Measurements from ENCODE around the gene RALGPS1.

Gene RALGPS1

GRCh38 chr9:127245637-127246164, 331.1 kb downstream of the RALGPS1 start:
- no peak for TF ChIP-seq MYC (IDR thresholded peaks at IDR 0.05; ENCODE audit: low read depth, low read length)
- TF ChIP-seq MAX (IDR thresholded peaks at IDR 0.05; ENCODE audit: low read depth, low read length) = no peak
- TF ChIP-seq POLR2A (IDR thresholded peaks at IDR 0.05; ENCODE audit: extremely low read depth, insufficient read length) = no peak
- no peak for TF ChIP-seq CTCF (IDR thresholded peaks at IDR 0.05; ENCODE audit: low read depth, low read length)

GRCh38 chr9:127248241-127248640, 333.7 kb downstream of the RALGPS1 start:
- no peak for TF ChIP-seq POLR2A (IDR thresholded peaks at IDR 0.05; ENCODE audit: extremely low read depth, insufficient read length)
- TF ChIP-seq MYC (IDR thresholded peaks at IDR 0.05; ENCODE audit: low read depth, low read length) = no peak
- TF ChIP-seq MAX (IDR thresholded peaks at IDR 0.05; ENCODE audit: low read depth, low read length) = no peak
- TF ChIP-seq CTCF (IDR thresholded peaks at IDR 0.05; ENCODE audit: low read depth, low read length) = no peak
- DNase-seq (ENCODE audit: low read depth) = no peak
- no peak overlapping the region for H3K4me3 ChIP-seq (ENCODE audit: low read depth, low read length)

More at GRCh38 chr9:127245637-127246164, 331.1 kb downstream of the RALGPS1 start:
- peak overlapping the region; percentile 67 for H3K4me3 ChIP-seq (ENCODE audit: low read depth, low read length)
- no peak for DNase-seq (ENCODE audit: low read depth)

- peak; percentile 6 for DNase-seq (ENCODE audit: low read depth)
- TF ChIP-seq MYC (IDR thresholded peaks at IDR 0.05; ENCODE audit: low read depth, low read length) (no peak), MAX (IDR thresholded peaks at IDR 0.05; ENCODE audit: low read depth, low read length) (no peak), POLR2A (IDR thresholded peaks at IDR 0.05; ENCODE audit: extremely low read depth, insufficient read length) (no peak), CTCF (IDR thresholded peaks at IDR 0.05; ENCODE audit: low read depth, low read length) (no peak)
- H3K4me3 ChIP-seq (ENCODE audit: low read depth, low read length) = no peak overlapping the region
Measured at GRCh38 chr9:127249877-127250276, 335.3 kb downstream of the RALGPS1 start.

- H3K4me3 ChIP-seq (ENCODE audit: low read depth, low read length) = no peak overlapping the region
- DNase-seq (ENCODE audit: low read depth) = no peak
- TF ChIP-seq MAX (IDR thresholded peaks at IDR 0.05; ENCODE audit: low read depth, low read length) (no peak), MYC (IDR thresholded peaks at IDR 0.05; ENCODE audit: low read depth, low read length) (no peak), CTCF (IDR thresholded peaks at IDR 0.05; ENCODE audit: low read depth, low read length) (no peak), POLR2A (IDR thresholded peaks at IDR 0.05; ENCODE audit: extremely low read depth, insufficient read length) (no peak)
Measured at GRCh38 chr9:127250896-127251391, 336.4 kb downstream of the RALGPS1 start.

GRCh38 chr9:127252410-127253318, 338.1 kb downstream of the RALGPS1 start:
- DNase-seq (ENCODE audit: low read depth) = no peak

More at GRCh38 chr9:127252410-127253318, 338.1 kb downstream of the RALGPS1 start:
- H3K4me3 ChIP-seq (ENCODE audit: low read depth, low read length) = no peak overlapping the region
- TF ChIP-seq MAX (IDR thresholded peaks at IDR 0.05; ENCODE audit: low read depth, low read length) (no peak), MYC (IDR thresholded peaks at IDR 0.05; ENCODE audit: low read depth, low read length) (no peak), CTCF (IDR thresholded peaks at IDR 0.05; ENCODE audit: low read depth, low read length) (no peak), POLR2A (IDR thresholded peaks at IDR 0.05; ENCODE audit: extremely low read depth, insufficient read length) (no peak)
